GM19351 (cell line): ENCODE data around the gene PHLDB2.

Source experiments
- ATAC-seq: cut with Tn5 transposase; IDR thresholded peaks from one replicate; pipeline ENCODE4 v1.9.1; 2021; ENCODE audit warnings: mild to moderate bottlenecking, moderate library complexity; ENCODE audit not compliant: unreplicated experiment

PHLDB2 gene

GRCh38 chr3:111850537-111850936 is 8.5 kb upstream of the PHLDB2 start:
- no peak for ATAC-seq

- ATAC-seq = no peak
These were observed 7.5 kb upstream of the PHLDB2 start for GRCh38 chr3:111851511-111851954.

GRCh38 chr3:111852540-111852939 is 6.5 kb upstream of the PHLDB2 start:
- ATAC-seq = no peak

GRCh38 chr3:111853068-111853467 is 6.0 kb upstream of the PHLDB2 start:
- no peak for ATAC-seq

GRCh38 chr3:111854990-111855389 is 4.1 kb upstream of the PHLDB2 start:
- ATAC-seq = no peak

- no peak for ATAC-seq
These were observed 2.6 kb upstream of the PHLDB2 start for GRCh38 chr3:111856501-111856900.

GRCh38 chr3:111857474-111857873 is 1.6 kb upstream of the PHLDB2 start:
- no peak for ATAC-seq

GRCh38 chr3:111858642-111859041 is 423 bp upstream of the PHLDB2 start:
- no peak for ATAC-seq

GRCh38 chr3:111859974-111860859 is 1.2 kb downstream of the PHLDB2 start:
- peak; percentile 89 for ATAC-seq

- no peak for ATAC-seq
These were observed 2.3 kb downstream of the PHLDB2 start for GRCh38 chr3:111861391-111861790.

- ATAC-seq = no peak
These were observed 3.4 kb downstream of the PHLDB2 start for GRCh38 chr3:111862415-111862814.

- ATAC-seq = no peak
These were observed 3.9 kb downstream of the PHLDB2 start for GRCh38 chr3:111862974-111863373.

- ATAC-seq = no peak
These were observed 5.1 kb downstream of the PHLDB2 start for GRCh38 chr3:111863942-111864694.

GRCh38 chr3:111864821-111865656 is 6.0 kb downstream of the PHLDB2 start:
- no peak for ATAC-seq

- no peak for ATAC-seq
These were observed 8.9 kb downstream of the PHLDB2 start for GRCh38 chr3:111867889-111868426.

GRCh38 chr3:111870620-111871019 is 11.6 kb downstream of the PHLDB2 start:
- no peak for ATAC-seq

GRCh38 chr3:111871809-111872623 is 13.0 kb downstream of the PHLDB2 start:
- no peak for ATAC-seq

GRCh38 chr3:111872979-111873378 is 13.9 kb downstream of the PHLDB2 start:
- no peak for ATAC-seq

- ATAC-seq = no peak
These were observed 15.2 kb downstream of the PHLDB2 start for GRCh38 chr3:111874177-111874820.
